Retinal pigment epithelial cell (primary cell): ENCODE measurements around the gene KCND3.
A peak's percentile ranks its signal among the peaks of the same experiment; 100 is the strongest.

Source experiments
- DNase-seq: peaks from one replicate; pipeline ENCODE4 v3.0.0-alpha.2; 2010; ENCODE audit warnings: low read depth
- H3K4me3 ChIP-seq: 2 replicates; pipeline ENCODE4 v1.5.1; 2011; ENCODE audit warnings: mild to moderate bottlenecking, low read length, control low read depth, moderate library complexity
- TF ChIP-seq, protein P1 (sequence below): conservative IDR thresholded peaks from 2 replicates; pipeline ENCODE4 v1.5.1; 2011; ENCODE audit warnings: low read depth, low read length, control low read depth, inconsistent platforms

KCND3 gene

DNA sequence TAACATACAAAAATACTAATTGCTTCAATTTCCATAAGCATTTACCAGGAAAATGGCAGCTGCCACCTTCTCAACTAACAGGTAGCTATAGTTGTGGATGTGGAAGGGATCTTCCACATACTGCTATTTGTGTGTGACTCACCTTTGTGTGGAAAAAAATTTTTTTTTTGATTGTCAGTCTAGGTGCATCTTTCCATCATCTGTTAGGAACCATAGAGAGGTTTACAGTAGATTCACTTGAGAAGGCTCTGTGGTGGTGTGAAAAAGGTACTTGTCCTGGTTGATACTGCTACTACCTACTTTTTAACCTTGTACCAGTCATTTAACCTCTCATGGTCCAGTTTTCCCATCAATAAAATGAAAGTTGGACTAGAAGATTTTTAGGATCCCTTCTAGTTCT, 220.8 kb downstream of the KCND3 start:
- H3K4me3 ChIP-seq: no peak overlapping the region
- DNase-seq: no peak
- TF ChIP-seq, protein P1, sequence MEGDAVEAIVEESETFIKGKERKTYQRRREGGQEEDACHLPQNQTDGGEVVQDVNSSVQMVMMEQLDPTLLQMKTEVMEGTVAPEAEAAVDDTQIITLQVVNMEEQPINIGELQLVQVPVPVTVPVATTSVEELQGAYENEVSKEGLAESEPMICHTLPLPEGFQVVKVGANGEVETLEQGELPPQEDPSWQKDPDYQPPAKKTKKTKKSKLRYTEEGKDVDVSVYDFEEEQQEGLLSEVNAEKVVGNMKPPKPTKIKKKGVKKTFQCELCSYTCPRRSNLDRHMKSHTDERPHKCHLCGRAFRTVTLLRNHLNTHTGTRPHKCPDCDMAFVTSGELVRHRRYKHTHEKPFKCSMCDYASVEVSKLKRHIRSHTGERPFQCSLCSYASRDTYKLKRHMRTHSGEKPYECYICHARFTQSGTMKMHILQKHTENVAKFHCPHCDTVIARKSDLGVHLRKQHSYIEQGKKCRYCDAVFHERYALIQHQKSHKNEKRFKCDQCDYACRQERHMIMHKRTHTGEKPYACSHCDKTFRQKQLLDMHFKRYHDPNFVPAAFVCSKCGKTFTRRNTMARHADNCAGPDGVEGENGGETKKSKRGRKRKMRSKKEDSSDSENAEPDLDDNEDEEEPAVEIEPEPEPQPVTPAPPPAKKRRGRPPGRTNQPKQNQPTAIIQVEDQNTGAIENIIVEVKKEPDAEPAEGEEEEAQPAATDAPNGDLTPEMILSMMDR: no peak

DNA sequence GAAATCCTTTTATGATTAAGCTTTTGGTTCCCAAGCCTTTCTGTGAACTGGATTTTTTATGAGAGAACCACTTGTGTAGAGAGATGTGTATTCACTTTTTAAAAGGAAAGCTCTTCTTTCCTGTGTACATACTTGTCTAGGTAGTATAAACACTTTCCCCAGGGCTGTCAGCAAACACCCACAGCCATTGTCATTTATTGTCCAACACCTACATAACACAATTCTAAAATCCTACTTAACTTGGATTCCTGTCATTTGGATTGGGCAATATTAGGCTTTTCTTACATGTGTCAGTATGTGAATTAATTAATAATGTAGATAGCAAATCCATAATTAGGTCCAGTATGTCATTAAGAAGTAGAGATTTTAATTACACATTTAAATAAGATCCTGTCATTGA, 221.4 kb downstream of the KCND3 start:
- TF ChIP-seq, protein P1: no peak
- DNase-seq: no peak
- no peak overlapping the region for H3K4me3 ChIP-seq

DNA sequence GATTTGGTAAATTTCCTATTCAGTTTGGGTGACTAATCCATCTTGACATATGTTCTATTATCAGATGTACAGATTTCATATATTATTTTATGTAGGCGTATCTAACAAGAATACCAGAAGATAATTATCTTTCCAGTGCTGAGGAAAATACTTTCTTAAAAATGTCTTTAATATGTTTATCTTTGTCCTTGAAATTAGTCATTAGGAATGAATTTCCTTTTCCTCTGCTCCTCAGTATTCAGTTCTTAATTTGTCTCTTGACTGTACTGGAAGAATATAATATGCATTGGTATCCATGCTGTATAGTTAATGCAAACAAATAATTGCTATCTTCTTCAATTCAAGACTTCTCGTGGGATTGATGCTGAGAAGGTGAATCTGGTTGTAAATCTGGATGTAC, 227.1 kb downstream of the KCND3 start:
- TF ChIP-seq, protein P1: no peak
- no peak overlapping the region for H3K4me3 ChIP-seq
- no peak for DNase-seq

DNA sequence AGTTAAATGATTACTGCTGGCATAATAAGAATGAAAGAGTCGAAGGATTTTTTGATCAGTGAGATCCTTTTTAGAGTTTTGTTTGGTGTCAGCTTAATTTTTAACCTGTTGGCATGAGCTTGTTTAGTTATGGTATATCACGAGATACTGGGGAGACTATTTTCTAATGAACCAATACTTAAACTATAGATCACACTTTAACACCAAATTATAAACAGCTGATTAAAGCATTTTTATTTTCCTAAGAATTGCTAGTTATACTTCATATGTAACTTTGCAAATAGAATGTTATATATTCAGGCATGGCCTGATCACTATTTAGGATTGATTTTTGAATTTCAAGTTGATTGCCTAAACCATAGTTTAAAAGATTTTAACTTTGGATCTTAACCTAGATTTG, 227.8 kb downstream of the KCND3 start:
- TF ChIP-seq, protein P1: no peak
- DNase-seq: no peak
- H3K4me3 ChIP-seq: no peak overlapping the region

DNA sequence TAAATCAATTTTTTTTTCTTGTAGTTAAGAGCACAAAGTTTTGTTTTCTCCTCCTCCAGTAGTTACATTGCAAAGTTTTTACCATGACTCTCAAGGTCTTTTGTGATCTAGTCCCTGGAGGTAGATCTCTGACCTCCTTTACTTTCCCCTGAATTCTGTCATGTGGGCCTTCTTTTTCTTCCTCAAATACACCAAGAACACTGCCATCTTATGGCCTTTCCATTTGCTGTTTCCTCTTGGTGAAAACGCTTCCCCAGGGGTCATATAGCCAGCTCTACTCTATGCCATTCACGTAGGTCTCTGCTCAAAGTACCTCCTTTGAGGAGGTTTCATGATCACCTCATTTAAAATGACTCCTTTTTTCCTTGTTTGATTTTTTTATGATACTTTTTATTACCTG, 231.1 kb downstream of the KCND3 start:
- no peak for DNase-seq
- TF ChIP-seq, protein P1: peak; percentile 19
- no peak overlapping the region for H3K4me3 ChIP-seq

DNA sequence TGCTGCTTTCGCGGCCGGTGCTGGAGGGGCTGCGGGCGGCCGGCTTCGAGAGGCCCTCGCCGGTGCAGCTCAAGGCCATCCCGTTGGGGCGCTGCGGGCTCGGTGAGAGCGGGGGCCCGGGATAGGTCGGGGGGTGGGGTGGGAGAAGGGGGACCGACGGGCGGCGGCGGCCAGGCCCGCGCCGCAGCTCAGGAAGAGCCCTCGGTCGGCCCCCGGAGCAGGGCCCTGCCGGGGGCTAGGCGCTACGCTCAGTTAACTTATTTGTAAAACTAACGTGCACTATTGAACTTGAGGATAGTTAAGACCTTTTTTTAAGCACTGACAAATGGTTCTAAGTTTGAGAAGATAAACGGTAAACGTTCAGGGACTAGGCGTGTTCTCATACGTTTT, 233.3 kb downstream of the KCND3 start:
- peak overlapping the region; percentile 97 for H3K4me3 ChIP-seq
- TF ChIP-seq, protein P1: no peak
- no peak for DNase-seq

DNA sequence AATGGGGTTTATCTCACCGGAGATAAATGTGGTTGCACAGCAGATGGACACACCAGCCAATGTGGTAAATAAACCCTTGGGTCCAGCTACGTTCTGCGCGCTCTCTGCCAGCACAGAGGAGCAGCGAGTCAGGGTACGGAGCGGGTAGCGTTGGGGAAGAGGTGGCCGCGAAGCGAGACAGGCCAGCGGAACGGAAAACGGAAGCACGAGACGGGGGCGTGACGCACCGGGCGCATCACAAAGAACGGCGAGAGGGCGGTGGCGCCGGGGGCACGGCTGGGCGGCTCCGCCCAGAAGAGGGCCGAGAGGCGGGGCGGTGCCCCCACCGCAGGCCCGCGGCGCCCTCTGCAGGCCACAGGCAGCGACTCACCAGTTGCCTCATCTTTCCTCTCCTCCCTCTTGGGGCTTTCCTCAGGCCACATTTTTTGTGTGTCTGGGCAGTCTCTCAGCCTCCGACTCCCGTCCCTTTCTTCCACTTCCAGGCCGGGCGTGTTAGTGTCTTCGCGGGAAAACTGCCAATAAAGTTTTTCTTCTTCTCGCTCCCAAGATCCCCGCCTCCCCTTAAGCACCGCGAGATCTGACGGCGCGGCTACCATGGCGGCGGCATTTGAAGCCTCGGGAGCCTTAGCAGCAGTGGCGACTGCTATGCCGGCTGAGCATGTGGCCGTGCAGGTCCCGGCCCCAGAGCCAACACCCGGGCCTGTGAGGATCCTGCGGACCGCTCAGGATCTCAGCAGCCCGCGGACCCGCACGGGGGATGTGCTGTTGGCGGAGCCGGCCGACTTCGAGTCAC, 233.9 kb downstream of the KCND3 start, which contains the start of gene DDX20:
Gene DDX20, plus strand, starts transcription at position 571 of the 793 bp plus-strand sequence. Its CDS starts 24 bp downstream, at position 595.
- TF ChIP-seq, protein P1: peak; percentile 77
- DNase-seq: peak; percentile 90
- H3K4me3 ChIP-seq: peak within 1 kb of the TSS; percentile 97
